GM23338 (cell line): ENCODE measurements around the gene PROX1. TPM values are rescaled to one million over a fixed set of nuclear protein-coding genes. Genes with fewer than 3 reads are reported as not detected.

ENCODE experiments used
- ATAC-seq: fragments of 200-7000 bp; cut with Tn5 transposase; 3 replicates; pipeline ENCODE4 v1.9.1; 2020
- DNase-seq: peaks from one replicate; pipeline ENCODE4 v3.0.0-alpha.2; 2015; ENCODE audit warnings: low spot score
- H2AFZ ChIP-seq: fragments of 200-600 bp; sonication (generic); 2 replicates; pipeline ENCODE4 v1.8.0; 2016; ENCODE audit warnings: antibody characterized with exemption, mild to moderate bottlenecking, moderate library complexity
- H3F3A ChIP-seq: fragments of 200-600 bp; sonication (generic); replicated peaks from 2 replicates; pipeline ENCODE4 v1.8.0; 2017; ENCODE audit warnings: antibody characterized with exemption, mixed run types, low read depth
- H3K27ac ChIP-seq: fragments of 200-600 bp; sonication (generic); 2 replicates; pipeline ENCODE4 v1.6.1; 2016; ENCODE audit warnings: low read depth
- H3K27me3 ChIP-seq: fragments of 200-600 bp; sonication (generic); 2 replicates; pipeline ENCODE4 v1.8.0; 2016; ENCODE audit warnings: mild to moderate bottlenecking, mixed run types, moderate library complexity; ENCODE audit not compliant: insufficient read depth
- H3K36me3 ChIP-seq: fragments of 200-600 bp; sonication (generic); 2 replicates; pipeline ENCODE4 v1.8.0; 2016; ENCODE audit warnings: mild to moderate bottlenecking; ENCODE audit not compliant: insufficient read depth
- H3K4me1 ChIP-seq: fragments of 200-600 bp; sonication (generic); 2 replicates; pipeline ENCODE4 v1.8.0; 2016; ENCODE audit warnings: mild to moderate bottlenecking, moderate library complexity; ENCODE audit not compliant: insufficient read depth
- H3K4me2 ChIP-seq: fragments of 200-600 bp; sonication (generic); 2 replicates; pipeline ENCODE4 v1.7.1; 2017; ENCODE audit warnings: mixed run types
- H3K4me3 ChIP-seq: fragments of 200-600 bp; sonication (generic); 2 replicates; pipeline ENCODE4 v1.6.1; 2016; ENCODE audit warnings: mixed run types
- H3K79me2 ChIP-seq: fragments of 200-600 bp; sonication (generic); replicated peaks from 2 replicates; pipeline ENCODE4 v1.8.0; 2017; ENCODE audit warnings: mild to moderate bottlenecking; ENCODE audit not compliant: insufficient read depth
- H3K9me2 ChIP-seq: fragments of 200-600 bp; sonication (generic); 2 replicates; pipeline ENCODE4 v1.8.0; 2017; ENCODE audit not compliant: insufficient read depth
- H4K20me1 ChIP-seq: fragments of 200-600 bp; sonication (generic); replicated peaks from 2 replicates; pipeline ENCODE4 v1.8.0; 2017; ENCODE audit warnings: mild to moderate bottlenecking; ENCODE audit not compliant: insufficient read depth
- H3K27ac Mint-ChIP-seq: 2 replicates; pipeline ENCODE4 v1.8.0; 2020; ENCODE audit warnings: inconsistent platforms, mild to moderate bottlenecking, moderate library complexity, mixed read lengths
- H3K27me3 Mint-ChIP-seq: 3 replicates; pipeline ENCODE4 v1.8.0; 2022; ENCODE audit warnings: low read depth, mild to moderate bottlenecking, moderate library complexity, mixed read lengths, inconsistent platforms; ENCODE audit not compliant: insufficient read depth, poor library complexity
- H3K36me3 Mint-ChIP-seq: 3 replicates; pipeline ENCODE4 v1.8.0; 2021; ENCODE audit warnings: low read depth, mild to moderate bottlenecking, inconsistent platforms, moderate library complexity, mixed read lengths
- H3K4me1 Mint-ChIP-seq: 3 replicates; pipeline ENCODE4 v1.8.0; 2020; ENCODE audit warnings: mild to moderate bottlenecking, inconsistent platforms, mixed read lengths
- H3K4me3 Mint-ChIP-seq: 3 replicates; pipeline ENCODE4 v1.8.0; 2021; ENCODE audit warnings: moderate library complexity, mild to moderate bottlenecking, inconsistent platforms, mixed read lengths
- H3K9me3 Mint-ChIP-seq: 3 replicates; pipeline ENCODE4 v1.8.0; 2020; ENCODE audit warnings: moderate library complexity, mild to moderate bottlenecking, inconsistent platforms, mixed read lengths
- CREB1 ChIP-seq: fragments of 250-450 bp; sonication (Bioruptor Pico); IDR thresholded peaks from 2 replicates; pipeline ENCODE4 v1.5.0; 2020; ENCODE audit warnings: low read depth, mild to moderate bottlenecking, moderate library complexity
- CTCF ChIP-seq, 2 experiments: fragments of 200-600 bp in 1 of 2; sonication (generic) in 1 of 2; conservative IDR thresholded peaks; 2 replicates each; pipeline versions ENCODE4 v1.5.1 to v1.6.1; 2016 to 2017; ENCODE audit warnings: antibody characterized with exemption in 2 of 2, low read depth in 2 of 2, mild to moderate bottlenecking in 2 of 2, moderate library complexity in 1 of 2
- ETS1 ChIP-seq: IDR thresholded peaks from 2 replicates; pipeline ENCODE4 v1.6.1; 2016; ENCODE audit warnings: antibody characterized with exemption
- EZH2 ChIP-seq: fragments of 200-600 bp; sonication (generic); IDR thresholded peaks from one replicate; pipeline ENCODE4 v1.8.0; 2017; ENCODE audit warnings: antibody characterized with exemption, mild to moderate bottlenecking, low read depth; ENCODE audit not compliant: unreplicated experiment
- EZH2phosphoT487 ChIP-seq: fragments of 200-600 bp; sonication (generic); IDR thresholded peaks from one replicate; pipeline ENCODE4 v1.8.1; 2018; ENCODE audit warnings: antibody characterized with exemption; ENCODE audit not compliant: unreplicated experiment
- JUNB ChIP-seq: IDR thresholded peaks from one replicate; pipeline ENCODE4 v1.6.1; 2016; ENCODE audit warnings: antibody characterized with exemption; ENCODE audit not compliant: unreplicated experiment
- NANOG ChIP-seq: IDR thresholded peaks from 2 replicates; pipeline ENCODE4 v1.6.1; 2016; ENCODE audit warnings: antibody characterized with exemption, borderline replicate concordance
- POLR2AphosphoS5 ChIP-seq: IDR thresholded peaks from 2 replicates; pipeline ENCODE4 v1.6.1; 2016; ENCODE audit warnings: antibody characterized with exemption, low read depth
- REST ChIP-seq: IDR thresholded peaks from one replicate; pipeline ENCODE4 v1.6.1; 2018; ENCODE audit warnings: antibody characterized with exemption; ENCODE audit not compliant: unreplicated experiment
- STAT1 ChIP-seq: IDR thresholded peaks from one replicate; pipeline ENCODE4 v1.6.1; 2016; ENCODE audit warnings: antibody characterized with exemption; ENCODE audit not compliant: unreplicated experiment
- ZNF114 ChIP-seq: fragments of 250-450 bp; sonication (Bioruptor Pico); IDR thresholded peaks from 2 replicates; pipeline ENCODE4 v1.5.0; 2020; ENCODE audit warnings: mild to moderate bottlenecking, moderate library complexity
- ZNF331 ChIP-seq: fragments of 250-450 bp; sonication (Bioruptor Pico); IDR thresholded peaks from 2 replicates; pipeline ENCODE4 v1.5.0; 2020; ENCODE audit warnings: low read depth, mild to moderate bottlenecking, moderate library complexity
- polyA plus RNA-seq: library from polyadenylated mRNA; unstranded; fragments of >200 nt; fragmentation: Nextera tagmentation; extraction: Ambion mirVana; gene quantifications from 2 replicates; pipeline ENCODE4 v1.2.1, GENCODE V29; 2016
- total RNA-seq: library from RNA; depleted of rRNA; stranded (reverse); fragments of >200 nt; shearing (Covaris generic); gene quantifications from 2 replicates; pipeline ENCODE4 v1.2.3, GENCODE V29; 2014
- TF ChIP-seq, protein P1 (sequence below): fragments of 250-450 bp; sonication (Bioruptor Pico); IDR thresholded peaks from 2 replicates; pipeline ENCODE4 v1.5.0; 2020; ENCODE audit warnings: mild to moderate bottlenecking, moderate library complexity

The PROX1 gene
- total and polyA plus RNA-seq, 2 experiments from 2014 or later: 0.49 to 0.66 TPM

DNA sequence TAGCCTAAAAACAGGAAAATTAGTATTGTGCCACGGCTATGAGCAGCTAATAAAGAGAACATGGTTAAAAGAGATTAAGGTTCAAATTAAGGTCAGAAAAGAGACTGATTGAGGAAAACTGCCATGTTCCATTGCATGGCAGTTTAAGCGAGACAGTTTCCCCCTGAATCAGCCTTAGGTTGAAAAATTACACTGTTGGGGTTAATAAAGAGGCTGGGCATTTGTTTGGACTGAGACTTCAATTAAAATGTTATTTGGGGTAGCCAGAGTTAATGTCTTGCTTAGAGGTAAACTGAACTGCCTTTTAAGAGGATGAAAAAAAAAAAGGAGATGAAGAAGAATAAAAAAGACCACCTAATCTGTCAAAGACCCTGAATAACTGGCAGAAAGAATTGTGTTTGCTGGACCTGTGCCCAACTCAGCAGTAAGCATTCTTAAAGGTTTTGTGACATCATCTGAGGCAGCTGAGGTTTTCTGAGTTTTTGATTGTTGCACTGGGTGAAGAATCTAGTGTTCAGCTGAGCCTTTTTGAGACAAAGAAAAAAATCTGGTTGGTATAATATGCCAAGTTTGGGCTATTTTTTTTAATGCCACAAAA, 17.7 kb upstream of the PROX1 start:
- peaks cover 2% of the 10 kb centered on the region for H3K27me3 ChIP-seq
- no peak overlapping the region for H3K4me3 ChIP-seq
- no peaks in the 10 kb centered on the region for H3K4me1 Mint-ChIP-seq
- H3K9me2 ChIP-seq: no peaks in the 10 kb centered on the region
- H3K27me3 Mint-ChIP-seq: no peaks in the 10 kb centered on the region
- no peak overlapping the region for H3K4me2 ChIP-seq
- no peaks in the 10 kb centered on the region for H3F3A ChIP-seq
- H3K36me3 ChIP-seq: no peaks in the 10 kb centered on the region
- H2AFZ ChIP-seq: no peak overlapping the region
- ATAC-seq (no peak), DNase-seq (no peak)
- no peaks in the 10 kb centered on the region for H3K79me2 ChIP-seq
- no peaks in the 10 kb centered on the region for H3K9me3 Mint-ChIP-seq
- H3K27ac ChIP-seq: no peak overlapping the region
- H3K4me1 ChIP-seq: no peaks in the 10 kb centered on the region
- H3K4me3 Mint-ChIP-seq: no peak overlapping the region
- TF ChIP-seq STAT1 (no peak), ETS1 (no peak), ZNF114 (CRISPR knock-in tag) (no peak), NANOG (no peak), EZH2phosphoT487 (no peak), REST (no peak), POLR2AphosphoS5 (no peak), EZH2 (no peak), CREB1 (CRISPR knock-in tag) (no peak), JUNB (no peak), ZNF331 (CRISPR knock-in tag) (no peak), CTCF (conservative IDR thresholded peaks at IDR 0.05; ENCODE audit: low read depth in 2 of 2) (no peak)
- TF ChIP-seq, protein P1, sequence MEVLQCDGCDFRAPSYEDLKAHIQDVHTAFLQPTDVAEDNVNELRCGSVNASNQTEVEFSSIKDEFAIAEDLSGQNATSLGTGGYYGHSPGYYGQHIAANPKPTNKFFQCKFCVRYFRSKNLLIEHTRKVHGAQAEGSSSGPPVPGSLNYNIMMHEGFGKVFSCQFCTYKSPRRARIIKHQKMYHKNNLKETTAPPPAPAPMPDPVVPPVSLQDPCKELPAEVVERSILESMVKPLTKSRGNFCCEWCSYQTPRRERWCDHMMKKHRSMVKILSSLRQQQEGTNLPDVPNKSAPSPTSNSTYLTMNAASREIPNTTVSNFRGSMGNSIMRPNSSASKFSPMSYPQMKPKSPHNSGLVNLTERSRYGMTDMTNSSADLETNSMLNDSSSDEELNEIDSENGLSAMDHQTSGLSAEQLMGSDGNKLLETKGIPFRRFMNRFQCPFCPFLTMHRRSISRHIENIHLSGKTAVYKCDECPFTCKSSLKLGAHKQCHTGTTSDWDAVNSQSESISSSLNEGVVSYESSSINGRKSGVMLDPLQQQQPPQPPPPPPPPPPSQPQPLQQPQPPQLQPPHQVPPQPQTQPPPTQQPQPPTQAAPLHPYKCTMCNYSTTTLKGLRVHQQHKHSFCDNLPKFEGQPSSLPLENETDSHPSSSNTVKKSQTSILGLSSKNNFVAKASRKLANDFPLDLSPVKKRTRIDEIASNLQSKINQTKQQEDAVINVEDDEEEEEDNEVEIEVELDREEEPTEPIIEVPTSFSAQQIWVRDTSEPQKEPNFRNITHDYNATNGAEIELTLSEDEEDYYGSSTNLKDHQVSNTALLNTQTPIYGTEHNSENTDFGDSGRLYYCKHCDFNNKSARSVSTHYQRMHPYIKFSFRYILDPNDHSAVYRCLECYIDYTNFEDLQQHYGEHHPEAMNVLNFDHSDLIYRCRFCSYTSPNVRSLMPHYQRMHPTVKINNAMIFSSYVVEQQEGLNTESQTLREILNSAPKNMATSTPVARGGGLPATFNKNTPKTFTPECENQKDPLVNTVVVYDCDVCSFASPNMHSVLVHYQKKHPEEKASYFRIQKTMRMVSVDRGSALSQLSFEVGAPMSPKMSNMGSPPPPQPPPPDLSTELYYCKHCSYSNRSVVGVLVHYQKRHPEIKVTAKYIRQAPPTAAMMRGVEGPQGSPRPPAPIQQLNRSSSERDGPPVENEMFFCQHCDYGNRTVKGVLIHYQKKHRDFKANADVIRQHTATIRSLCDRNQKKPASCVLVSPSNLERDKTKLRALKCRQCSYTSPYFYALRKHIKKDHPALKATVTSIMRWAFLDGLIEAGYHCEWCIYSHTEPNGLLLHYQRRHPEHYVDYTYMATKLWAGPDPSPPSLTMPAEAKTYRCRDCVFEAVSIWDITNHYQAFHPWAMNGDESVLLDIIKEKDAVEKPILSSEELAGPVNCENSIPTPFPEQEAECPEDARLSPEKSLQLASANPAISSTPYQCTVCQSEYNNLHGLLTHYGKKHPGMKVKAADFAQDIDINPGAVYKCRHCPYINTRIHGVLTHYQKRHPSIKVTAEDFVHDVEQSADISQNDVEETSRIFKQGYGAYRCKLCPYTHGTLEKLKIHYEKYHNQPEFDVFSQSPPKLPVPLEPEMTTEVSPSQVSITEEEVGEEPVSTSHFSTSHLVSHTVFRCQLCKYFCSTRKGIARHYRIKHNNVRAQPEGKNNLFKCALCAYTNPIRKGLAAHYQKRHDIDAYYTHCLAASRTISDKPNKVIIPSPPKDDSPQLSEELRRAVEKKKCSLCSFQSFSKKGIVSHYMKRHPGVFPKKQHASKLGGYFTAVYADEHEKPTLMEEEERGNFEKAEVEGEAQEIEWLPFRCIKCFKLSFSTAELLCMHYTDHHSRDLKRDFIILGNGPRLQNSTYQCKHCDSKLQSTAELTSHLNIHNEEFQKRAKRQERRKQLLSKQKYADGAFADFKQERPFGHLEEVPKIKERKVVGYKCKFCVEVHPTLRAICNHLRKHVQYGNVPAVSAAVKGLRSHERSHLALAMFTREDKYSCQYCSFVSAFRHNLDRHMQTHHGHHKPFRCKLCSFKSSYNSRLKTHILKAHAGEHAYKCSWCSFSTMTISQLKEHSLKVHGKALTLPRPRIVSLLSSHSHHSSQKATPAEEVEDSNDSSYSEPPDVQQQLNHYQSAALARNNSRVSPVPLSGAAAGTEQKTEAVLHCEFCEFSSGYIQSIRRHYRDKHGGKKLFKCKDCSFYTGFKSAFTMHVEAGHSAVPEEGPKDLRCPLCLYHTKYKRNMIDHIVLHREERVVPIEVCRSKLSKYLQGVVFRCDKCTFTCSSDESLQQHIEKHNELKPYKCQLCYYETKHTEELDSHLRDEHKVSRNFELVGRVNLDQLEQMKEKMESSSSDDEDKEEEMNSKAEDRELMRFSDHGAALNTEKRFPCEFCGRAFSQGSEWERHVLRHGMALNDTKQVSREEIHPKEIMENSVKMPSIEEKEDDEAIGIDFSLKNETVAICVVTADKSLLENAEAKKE (CRISPR knock-in tag): no peak
- no peaks in the 10 kb centered on the region for H3K36me3 Mint-ChIP-seq
- 0 out of 2 replicates have a peak, but pooled peaks cover 3% of the 10 kb centered on the region for H4K20me1 ChIP-seq
- no peak overlapping the region for H3K27ac Mint-ChIP-seq
